Uterus (tissue), 4 donors: ENCODE results near the gene SYT11. TPM values are rescaled to one million over a fixed set of nuclear protein-coding genes. Genes with fewer than 3 reads are reported as not detected.
"Not testable (repeated sequence)": the region's sequence is repeated elsewhere in the genome, so short reads cannot be mapped to it uniquely, and the experiment has no call there.

Source experiments
- DNase-seq, 2 donors: peaks; one replicate each; pipeline ENCODE4 v3.0.0-alpha.2; 2019 to 2020
- H3K27ac ChIP-seq, 2 donors: fragments of 200-600 bp; sonication (generic); 1 replicate in 1 of 2; 2 replicates in 1 of 2; pipeline ENCODE4 v1.5.1; 2016 to 2018
- H3K27me3 ChIP-seq, 2 donors: fragments of 200-600 bp; sonication (generic); one replicate each; pipeline ENCODE4 v1.5.1; 2018 to 2019; ENCODE audit warnings: control low read depth in 1 of 2
- H3K36me3 ChIP-seq, 2 donors: fragments of 200-600 bp; sonication (generic); one replicate each; pipeline ENCODE4 v1.5.1; 2019; ENCODE audit warnings: control low read depth in 1 of 2
- H3K4me1 ChIP-seq, 2 donors: fragments of 200-600 bp; sonication (generic); one replicate each; pipeline ENCODE4 v1.5.1; 2018 to 2019; ENCODE audit warnings: control low read depth in 1 of 2
- H3K4me3 ChIP-seq, 2 donors: fragments of 200-600 bp; sonication (generic); 1 replicate in 1 of 2; 2 replicates in 1 of 2; pipeline ENCODE4 v1.5.1; 2018 to 2019; ENCODE audit warnings: mild to moderate bottlenecking in 1 of 2
- H3K9me3 ChIP-seq, 2 donors: fragments of 200-600 bp; sonication (generic); one replicate each; pipeline ENCODE4 v1.5.1; 2019; ENCODE audit warnings: control low read depth in 1 of 2
- POLR2A ChIP-seq, 2 donors: fragments of 450-650 bp; IDR thresholded peaks; one replicate each; pipeline ENCODE4 v1.6.1; 2016; ENCODE audit warnings: antibody characterized with exemption in 2 of 2, mild to moderate bottlenecking in 1 of 2, moderate library complexity in 1 of 2
- intact Hi-C: fragments of 100-400 bp; cut with DNase I; formaldehyde crosslinking; loops from one replicate; pipeline ENCODE4 v1.15.1; 2023; ENCODE audit warnings: low total_unique reads
- total RNA-seq, 4 donors: library from RNA; depleted of rRNA in 3 of 4; stranded (reverse); fragments of >200 nt in 3 of 4; gene quantifications; one replicate each; pipeline versions ENCODE4 v1.1.0 to v1.2.4, GENCODE V29; 2014 to 2023
- TF ChIP-seq, protein P1 (sequence below), 4 experiments: fragments of 200-600 bp in 2 of 4; fragments of 450-650 bp in 2 of 4; sonication (generic) in 2 of 4; IDR thresholded peaks; one replicate each; pipeline ENCODE4 v1.5.1; 2016 to 2019; ENCODE audit warnings: antibody characterized with exemption in 4 of 4, mild to moderate bottlenecking in 2 of 4, moderate library complexity in 1 of 4
- donor health status: DM: yes; HTN: yes; CAD: no.

Gene SYT11
- total RNA-seq, 4 donors from 2014 or later, result 12.8 to 70.5 (median 24.3) TPM

GRCh38 chr1:155890251-155890650 is 30.9 kb downstream of the SYT11 start:
- intact Hi-C loops, result no loop called here
- no peaks in the 10 kb centered on the region for H3K36me3 ChIP-seq
- TF ChIP-seq, protein P1, sequence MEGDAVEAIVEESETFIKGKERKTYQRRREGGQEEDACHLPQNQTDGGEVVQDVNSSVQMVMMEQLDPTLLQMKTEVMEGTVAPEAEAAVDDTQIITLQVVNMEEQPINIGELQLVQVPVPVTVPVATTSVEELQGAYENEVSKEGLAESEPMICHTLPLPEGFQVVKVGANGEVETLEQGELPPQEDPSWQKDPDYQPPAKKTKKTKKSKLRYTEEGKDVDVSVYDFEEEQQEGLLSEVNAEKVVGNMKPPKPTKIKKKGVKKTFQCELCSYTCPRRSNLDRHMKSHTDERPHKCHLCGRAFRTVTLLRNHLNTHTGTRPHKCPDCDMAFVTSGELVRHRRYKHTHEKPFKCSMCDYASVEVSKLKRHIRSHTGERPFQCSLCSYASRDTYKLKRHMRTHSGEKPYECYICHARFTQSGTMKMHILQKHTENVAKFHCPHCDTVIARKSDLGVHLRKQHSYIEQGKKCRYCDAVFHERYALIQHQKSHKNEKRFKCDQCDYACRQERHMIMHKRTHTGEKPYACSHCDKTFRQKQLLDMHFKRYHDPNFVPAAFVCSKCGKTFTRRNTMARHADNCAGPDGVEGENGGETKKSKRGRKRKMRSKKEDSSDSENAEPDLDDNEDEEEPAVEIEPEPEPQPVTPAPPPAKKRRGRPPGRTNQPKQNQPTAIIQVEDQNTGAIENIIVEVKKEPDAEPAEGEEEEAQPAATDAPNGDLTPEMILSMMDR (IDR thresholded peaks at IDR 0.05), result no peak
- no peak for TF ChIP-seq POLR2A (IDR thresholded peaks at IDR 0.05)
- H3K27ac ChIP-seq, result no peak overlapping the region
- no peak for DNase-seq
- H3K4me1 ChIP-seq, result peaks cover 0 to 8% of the 10 kb centered on the region in 2 donors
- H3K9me3 ChIP-seq, result no peaks in the 10 kb centered on the region
- H3K4me3 ChIP-seq, result no peak overlapping the region
- H3K27me3 ChIP-seq, result no peaks in the 10 kb centered on the region

- no peaks in the 10 kb centered on the region for H3K36me3 ChIP-seq
- no peak for TF ChIP-seq POLR2A (IDR thresholded peaks at IDR 0.05)
- TF ChIP-seq, protein P1 (IDR thresholded peaks at IDR 0.05), result no peak
- no peaks in the 10 kb centered on the region for H3K27me3 ChIP-seq
- peak overlapping the region; percentile 64 to 76 for H3K27ac ChIP-seq
- no peak overlapping the region for H3K4me3 ChIP-seq
- peaks cover 0 to 8% of the 10 kb centered on the region in 2 donors for H3K4me1 ChIP-seq
- DNase-seq, result no peak
- H3K9me3 ChIP-seq, result no peaks in the 10 kb centered on the region
- intact Hi-C loops, result no loop called here
Measured at GRCh38 chr1:155892796-155893195, 33.4 kb downstream of the SYT11 start.

DNA sequence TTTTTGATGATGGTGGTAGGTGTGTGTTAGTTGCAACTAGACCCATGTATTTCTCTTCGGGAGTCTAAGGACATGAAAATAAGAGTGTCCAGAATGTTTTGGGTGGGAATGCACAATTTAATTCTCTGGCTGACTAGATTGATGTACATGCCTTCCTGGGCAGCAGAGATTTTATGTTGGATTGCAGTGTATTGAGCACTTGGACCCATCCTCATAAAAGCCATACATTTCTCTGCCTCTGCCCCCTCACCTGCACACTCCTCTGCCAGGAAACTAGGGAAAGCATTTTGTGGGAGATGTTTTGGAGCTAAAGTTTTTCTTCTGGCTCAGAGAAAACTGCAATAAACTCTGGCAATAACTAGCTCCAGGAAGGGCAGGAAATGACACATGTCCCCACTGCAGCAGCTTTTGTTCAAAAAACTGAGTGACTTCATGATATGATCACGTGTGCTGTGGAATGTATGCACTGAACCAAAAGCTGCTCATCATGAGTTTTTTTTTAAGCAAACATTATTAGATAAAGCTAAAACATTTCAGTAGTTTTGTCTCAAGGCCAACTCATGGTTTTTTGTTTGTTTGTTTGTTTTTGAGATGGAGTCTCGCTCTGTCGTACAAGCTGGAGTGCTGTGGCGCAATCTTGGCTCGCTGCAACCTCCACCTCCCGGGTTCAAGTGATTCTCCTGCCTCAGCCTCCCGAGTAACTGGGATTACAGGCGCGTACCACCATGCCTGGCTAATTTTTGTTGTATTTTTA is 34.2 kb downstream of the SYT11 start:
- intact Hi-C loops, result no loop called here
- H3K27ac ChIP-seq, result peak overlapping the region; percentile 64 to 76
- no peaks in the 10 kb centered on the region for H3K9me3 ChIP-seq
- no peaks in the 10 kb centered on the region for H3K36me3 ChIP-seq
- DNase-seq, result peak in 1 of 2 donors; percentile 40
- H3K4me3 ChIP-seq, result no peak overlapping the region
- TF ChIP-seq, protein P1 (IDR thresholded peaks at IDR 0.05), result no peak
- TF ChIP-seq POLR2A (IDR thresholded peaks at IDR 0.05), result peak in 1 of 2 donors; percentile 19
- H3K4me1 ChIP-seq, result peaks cover 0 to 8% of the 10 kb centered on the region in 2 donors
- no peaks in the 10 kb centered on the region for H3K27me3 ChIP-seq

DNA sequence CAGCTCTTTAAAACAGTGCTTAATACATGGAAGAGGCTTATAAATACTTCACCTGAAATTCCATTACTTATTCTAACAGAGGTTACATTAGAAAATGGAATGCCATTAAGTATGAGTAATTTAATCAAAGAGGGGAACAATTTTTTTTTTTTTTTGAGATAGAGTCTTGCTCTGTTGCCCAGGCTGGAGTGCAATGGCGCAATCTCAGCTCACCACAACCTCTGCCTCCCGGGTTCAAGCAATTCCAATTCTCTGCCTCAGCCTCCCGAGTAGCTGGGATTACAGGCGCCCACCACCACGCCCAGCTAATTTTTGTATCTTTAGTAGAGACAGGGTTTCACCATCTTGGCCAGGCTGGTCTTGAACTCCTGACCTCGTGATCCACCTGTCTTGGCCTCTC is 36.2 kb downstream of the SYT11 start:
- H3K27me3 ChIP-seq, H3K36me3 ChIP-seq, H3K27ac ChIP-seq, H3K9me3 ChIP-seq, H3K4me3 ChIP-seq, intact Hi-C loops, DNase-seq, H3K4me1 ChIP-seq: not testable (repeated sequence)

- H3K4me1 ChIP-seq, H3K4me3 ChIP-seq, DNase-seq, H3K27me3 ChIP-seq, H3K9me3 ChIP-seq, intact Hi-C loops, H3K36me3 ChIP-seq, H3K27ac ChIP-seq: not testable (repeated sequence)
Measured at GRCh38 chr1:155896476-155896875, 37.1 kb downstream of the SYT11 start.

DNA sequence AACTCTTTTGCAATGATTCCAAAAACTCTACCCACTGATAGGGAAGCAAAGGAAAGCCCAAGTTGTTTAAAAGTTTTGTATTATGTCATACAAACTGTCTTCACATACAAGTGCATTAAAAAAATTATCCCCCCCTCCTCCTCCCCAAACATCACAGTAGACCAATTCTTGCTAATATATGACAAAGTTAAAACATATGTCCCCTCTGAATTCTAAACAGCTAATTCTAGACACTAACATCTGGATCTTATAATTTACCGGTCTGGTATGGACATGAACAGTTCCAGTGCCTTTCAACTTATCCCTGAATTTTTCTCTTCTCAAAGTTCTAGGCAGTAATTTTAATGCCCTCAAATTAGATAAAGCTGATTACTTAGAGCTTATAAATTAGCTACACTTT is 38.4 kb downstream of the SYT11 start:
- TF ChIP-seq, protein P1 (IDR thresholded peaks at IDR 0.05), result no peak
- TF ChIP-seq POLR2A (IDR thresholded peaks at IDR 0.05), result no peak
- intact Hi-C loops, result no loop called here
- Histone ChIP-seq H3K9me3 (no peaks in the 10 kb centered on the region), H3K4me1 (peaks cover 0 to 8% of the 10 kb centered on the region in 2 donors), H3K36me3 (no peaks in the 10 kb centered on the region), H3K27me3 (no peaks in the 10 kb centered on the region), H3K4me3 (no peak overlapping the region), H3K27ac (no peak overlapping the region)
- no peak for DNase-seq
